Choroid plexus epithelial cell (primary cell): ENCODE data around the gene ATP10B.
"Not testable (repeated sequence)": the region's sequence is repeated elsewhere in the genome, so short reads cannot be mapped to it uniquely, and the experiment has no call there.

Experiments
- DNase-seq: peaks from one replicate; pipeline ENCODE4 v3.0.0-alpha.2; 2010; ENCODE audit warnings: low read depth
- H3K4me3 ChIP-seq: 2 replicates; pipeline ENCODE4 v1.5.1; 2011; ENCODE audit warnings: low read depth, mild to moderate bottlenecking, control low read depth, low read length, moderate library complexity
- CTCF ChIP-seq: conservative IDR thresholded peaks from 2 replicates; pipeline ENCODE4 v1.5.1; 2011; ENCODE audit warnings: low read depth, mild to moderate bottlenecking, control low read depth, inconsistent platforms, low read length, moderate library complexity

Gene ATP10B

DNA sequence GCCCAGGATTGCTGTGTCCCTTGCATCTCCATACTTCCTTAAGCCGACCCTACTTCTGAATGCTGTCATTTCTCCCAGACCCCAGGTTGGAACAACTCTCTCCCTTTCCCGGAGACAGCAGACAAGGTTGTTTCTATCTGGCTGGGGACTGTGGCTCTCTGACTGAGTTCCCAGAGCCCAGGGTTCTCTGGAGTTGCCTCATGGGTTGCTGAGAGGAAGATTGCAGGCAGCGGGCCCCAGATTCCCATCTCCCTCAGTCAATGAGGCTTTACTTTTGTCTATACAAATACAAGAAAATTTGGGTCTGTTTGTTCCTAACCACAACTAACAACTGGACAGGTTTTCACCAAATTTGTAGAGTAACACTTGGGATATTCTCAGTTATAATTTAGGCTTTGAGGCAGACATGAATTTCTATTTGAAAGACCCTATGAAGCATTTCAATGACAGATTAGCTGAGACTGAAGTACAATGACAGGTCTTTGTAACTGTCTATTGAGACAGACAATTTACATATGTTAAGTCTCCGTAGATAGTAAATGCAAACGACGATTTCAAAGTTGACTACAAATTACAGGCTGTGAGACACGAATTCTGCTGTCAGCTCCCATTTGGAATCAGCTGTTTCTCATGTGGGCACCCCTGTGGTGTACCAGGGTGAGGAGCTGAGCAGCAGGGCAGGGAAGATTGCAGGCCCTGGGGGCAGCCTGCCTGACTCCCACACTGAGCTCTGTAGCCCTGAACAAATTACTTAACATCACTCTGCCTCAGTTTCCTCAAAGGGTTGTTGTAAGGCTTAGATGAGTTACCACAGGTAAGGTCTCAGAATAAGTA lies 107.5 kb downstream of the ATP10B start:
- H3K4me3 ChIP-seq = no peak overlapping the region
- no peak for TF ChIP-seq CTCF
- no peak for DNase-seq

DNA sequence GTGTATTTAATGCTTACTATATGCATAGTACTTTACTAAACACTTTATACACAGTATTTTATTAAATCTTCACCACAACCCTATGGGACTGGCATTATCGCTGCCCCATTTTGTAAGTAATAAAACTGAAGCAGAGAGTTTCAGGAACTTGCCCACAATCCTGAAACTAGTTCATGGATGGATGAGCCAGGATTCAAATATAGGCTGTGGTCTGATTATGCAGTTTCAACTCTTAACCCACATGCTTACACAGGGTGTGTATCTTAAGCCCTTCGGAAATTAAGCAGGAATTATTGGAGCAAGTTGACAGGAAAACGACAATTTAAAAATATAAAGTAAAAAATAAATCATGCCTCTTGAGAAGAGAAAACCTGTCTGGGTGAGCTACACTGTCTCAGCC lies 109.0 kb downstream of the ATP10B start:
- TF ChIP-seq CTCF = no peak
- DNase-seq = no peak
- no peak overlapping the region for H3K4me3 ChIP-seq

GRCh38 chr5:160742446-160742845 lies 109.6 kb downstream of the ATP10B start:
- DNase-seq = no peak
- TF ChIP-seq CTCF = no peak
- H3K4me3 ChIP-seq = no peak overlapping the region

DNA sequence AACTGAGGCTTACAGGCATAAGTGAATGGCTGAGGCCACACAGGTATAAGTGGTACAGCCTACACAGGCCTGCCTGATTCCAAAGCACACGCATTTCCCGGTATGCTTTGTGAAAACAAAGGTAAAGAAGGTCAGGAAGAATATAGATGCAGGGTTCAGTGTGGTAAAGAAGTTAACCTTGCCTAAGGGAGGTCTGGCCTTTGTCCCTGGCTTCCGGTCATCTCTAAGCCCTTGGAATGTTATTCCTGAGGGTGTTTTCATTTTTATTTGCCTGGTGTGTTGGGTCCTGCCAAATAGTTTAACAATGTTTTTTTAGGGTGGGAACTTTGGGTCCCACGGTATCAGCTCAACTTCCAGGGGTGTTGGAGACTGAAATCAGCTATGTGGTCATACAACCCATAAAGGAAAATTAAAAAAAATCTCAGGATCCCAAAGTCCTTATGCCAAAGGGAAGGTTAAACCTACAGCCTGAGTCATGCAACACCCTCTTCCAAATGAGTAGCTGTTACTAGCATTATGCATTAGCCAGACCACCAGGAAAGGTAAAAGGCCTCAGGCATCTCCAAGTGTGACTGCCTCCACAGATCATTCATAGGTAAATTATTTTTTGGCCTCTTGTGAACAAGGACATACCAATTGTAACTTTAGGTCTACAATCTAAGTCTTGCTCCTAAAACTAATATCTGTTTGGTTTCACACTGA lies 124.6 kb downstream of the ATP10B start:
- DNase-seq = no peak
- no peak for TF ChIP-seq CTCF
- no peak overlapping the region for H3K4me3 ChIP-seq

DNA sequence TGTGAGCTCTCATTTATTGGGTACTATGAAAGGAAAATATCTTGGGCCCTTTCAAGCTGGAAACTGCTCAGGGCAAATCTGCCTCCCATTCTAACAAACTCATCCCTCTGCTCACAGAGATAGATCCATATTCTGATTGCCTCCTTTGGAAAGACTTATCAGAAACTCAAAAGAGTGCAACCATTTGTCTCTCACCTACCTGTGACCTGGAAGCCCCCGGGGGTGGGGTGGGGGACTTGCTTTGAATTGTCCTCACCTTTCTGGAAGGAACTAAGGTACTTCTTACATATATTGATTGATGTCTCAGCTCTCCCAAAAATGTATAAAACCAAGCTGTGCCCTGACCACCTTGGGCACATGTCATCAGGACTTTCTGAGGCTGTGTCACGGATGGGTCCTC lies 125.3 kb downstream of the ATP10B start:
- TF ChIP-seq CTCF = no peak
- H3K4me3 ChIP-seq = no peak overlapping the region
- no peak for DNase-seq

GRCh38 chr5:160720822-160721221 lies 131.2 kb downstream of the ATP10B start:
- H3K4me3 ChIP-seq = no peak overlapping the region
- no peak for TF ChIP-seq CTCF
- DNase-seq = no peak

GRCh38 chr5:160715508-160715907 lies 136.5 kb downstream of the ATP10B start:
- not testable (repeated sequence) for H3K4me3 ChIP-seq, DNase-seq
